ENCODE data around the gene MAGI2.

- TF ChIP-seq CTCF (IDR thresholded peaks at IDR 0.05) (no peak), POLR2A (IDR thresholded peaks at IDR 0.05) (no peak), POLR2AphosphoS5 (IDR thresholded peaks at IDR 0.05) (no peak)
These were observed 877.2 kb downstream of the MAGI2 start for GRCh38 chr7:78576236-78576635.

All from breast epithelium (tissue), 3 donors.